Neural cell (in vitro differentiated cells): Measurements from ENCODE around the gene STMN3. TPM values are rescaled to one million over a fixed set of nuclear protein-coding genes. Genes with fewer than 3 reads are reported as not detected.

Source experiments
- H2AFZ ChIP-seq: fragments of 200-600, 300-800 bp; sonication (generic), shearing (Covaris generic); 2 replicates; pipeline ENCODE4 v1.6.0; 2014; ENCODE audit warnings: low read depth, mild to moderate bottlenecking, antibody characterized with exemption, low read length, moderate library complexity
- H3F3A ChIP-seq: fragments of 200-600 bp; shearing (Covaris generic); 2 replicates; pipeline ENCODE4 v1.6.1; 2016; ENCODE audit warnings: mild to moderate bottlenecking, moderate library complexity, mixed read lengths, antibody characterized with exemption, low read length; ENCODE audit not compliant: insufficient read depth, poor library complexity, severe bottlenecking
- H3K27ac ChIP-seq: fragments of 200-600, 300-800 bp; sonication (generic), shearing (Covaris generic); 2 replicates; pipeline ENCODE4 v1.5.1; 2014; ENCODE audit warnings: mild to moderate bottlenecking, low read length, moderate library complexity
- H3K27me3 ChIP-seq: fragments of 300-800, 200-600 bp; sonication (generic), shearing (Covaris generic); 2 replicates; pipeline ENCODE4 v1.6.0; 2014; ENCODE audit warnings: mild to moderate bottlenecking, low read depth, low read length, moderate library complexity; ENCODE audit not compliant: insufficient read depth
- H3K36me3 ChIP-seq: fragments of 300-800, 200-600 bp; sonication (generic), shearing (Covaris generic); 2 replicates; pipeline ENCODE4 v1.5.1; 2014; ENCODE audit warnings: mild to moderate bottlenecking, antibody characterized with exemption, low read length, moderate library complexity; ENCODE audit not compliant: insufficient read depth
- H3K4me2 ChIP-seq: fragments of 300-800, 200-600 bp; sonication (generic), shearing (Covaris generic); 2 replicates; pipeline ENCODE4 v1.6.0; 2014; ENCODE audit warnings: mild to moderate bottlenecking, low read length
- H3K4me3 ChIP-seq: fragments of 300-800, 200-600 bp; sonication (generic), shearing (Covaris generic); 2 replicates; pipeline ENCODE4 v1.5.1; 2014; ENCODE audit warnings: mild to moderate bottlenecking, low read length, moderate library complexity
- H3K79me2 ChIP-seq: fragments of 200-600 bp; shearing (Covaris generic); replicated peaks from 2 replicates; pipeline ENCODE4 v1.6.0; 2014; ENCODE audit warnings: mild to moderate bottlenecking, low read length, moderate library complexity; ENCODE audit not compliant: insufficient read depth
- H3K9ac ChIP-seq: fragments of 300-800, 200-600 bp; sonication (generic), shearing (Covaris generic); 2 replicates; pipeline ENCODE4 v1.6.1; 2016; ENCODE audit warnings: mild to moderate bottlenecking, low read length, mixed read lengths
- H3K9me2 ChIP-seq: fragments of 200-600 bp; shearing (Covaris generic); 2 replicates; pipeline ENCODE4 v1.6.1; 2016; ENCODE audit warnings: mild to moderate bottlenecking, low read length, mixed read lengths; ENCODE audit not compliant: insufficient read depth
- H3K9me3 ChIP-seq: fragments of 200-600, 300-800 bp; sonication (generic), shearing (Covaris generic); 2 replicates; pipeline ENCODE4 v1.6.1; 2016; ENCODE audit warnings: mild to moderate bottlenecking, mixed run types, low read length, moderate library complexity, mixed read lengths
- H4K20me1 ChIP-seq: fragments of 200-600 bp; shearing (Covaris generic); 2 replicates; pipeline ENCODE4 v1.6.1; 2016; ENCODE audit warnings: mild to moderate bottlenecking, mixed run types; ENCODE audit not compliant: insufficient read depth
- EP300 ChIP-seq: fragments of 450-650 bp; conservative IDR thresholded peaks from 2 replicates; pipeline ENCODE4 v1.6.1; 2014; ENCODE audit warnings: antibody characterized with exemption, mild to moderate bottlenecking, moderate library complexity; ENCODE audit not compliant: poor library complexity, severe bottlenecking
- EZH2 ChIP-seq: fragments of 200-600, 300-800 bp; shearing (Covaris generic), sonication (generic); IDR thresholded peaks from 2 replicates; pipeline ENCODE4 v1.6.1; 2014; ENCODE audit warnings: antibody characterized with exemption, low read length, borderline replicate concordance, mild to moderate bottlenecking; ENCODE audit not compliant: insufficient read depth, poor library complexity, severe bottlenecking
- MXI1 ChIP-seq: fragments of 450-650 bp; conservative IDR thresholded peaks from 2 replicates; pipeline ENCODE4 v1.6.1; 2014; ENCODE audit warnings: antibody characterized with exemption, mild to moderate bottlenecking; ENCODE audit not compliant: poor library complexity, severe bottlenecking
- POLR2AphosphoS5 ChIP-seq: IDR thresholded peaks from 2 replicates; pipeline ENCODE4 v1.6.1; 2012
- RAD21 ChIP-seq: fragments of 450-650 bp; conservative IDR thresholded peaks from 2 replicates; pipeline ENCODE4 v1.6.1; 2014; ENCODE audit warnings: antibody characterized with exemption, mild to moderate bottlenecking, moderate library complexity
- SMC3 ChIP-seq: fragments of 450-650 bp; conservative IDR thresholded peaks from 2 replicates; pipeline ENCODE4 v1.6.1; 2014; ENCODE audit warnings: antibody characterized with exemption, mild to moderate bottlenecking, moderate library complexity; ENCODE audit not compliant: poor library complexity
- TAF1 ChIP-seq: IDR thresholded peaks from 2 replicates; pipeline ENCODE4 v1.6.1; 2012; ENCODE audit warnings: low read depth
- polyA plus RNA-seq: library from polyadenylated mRNA; depleted of rRNA; stranded (reverse); fragments of >200 nt; gene quantifications from 2 replicates; pipeline ENCODE4 v1.2.3, GENCODE V29; 2014
- TF ChIP-seq, protein P1 (sequence below): IDR thresholded peaks from 2 replicates; pipeline ENCODE4 v1.6.1; 2012; ENCODE audit warnings: borderline replicate concordance
- TF ChIP-seq, protein P2 (sequence below): fragments of 450-650 bp; IDR thresholded peaks from 2 replicates; pipeline ENCODE4 v1.5.1; 2014; ENCODE audit warnings: antibody characterized with exemption, mild to moderate bottlenecking, moderate library complexity; ENCODE audit not compliant: poor library complexity, severe bottlenecking

The STMN3 gene
- polyA plus RNA-seq, 1 donor from 2014 or later = 268 TPM

DNA sequence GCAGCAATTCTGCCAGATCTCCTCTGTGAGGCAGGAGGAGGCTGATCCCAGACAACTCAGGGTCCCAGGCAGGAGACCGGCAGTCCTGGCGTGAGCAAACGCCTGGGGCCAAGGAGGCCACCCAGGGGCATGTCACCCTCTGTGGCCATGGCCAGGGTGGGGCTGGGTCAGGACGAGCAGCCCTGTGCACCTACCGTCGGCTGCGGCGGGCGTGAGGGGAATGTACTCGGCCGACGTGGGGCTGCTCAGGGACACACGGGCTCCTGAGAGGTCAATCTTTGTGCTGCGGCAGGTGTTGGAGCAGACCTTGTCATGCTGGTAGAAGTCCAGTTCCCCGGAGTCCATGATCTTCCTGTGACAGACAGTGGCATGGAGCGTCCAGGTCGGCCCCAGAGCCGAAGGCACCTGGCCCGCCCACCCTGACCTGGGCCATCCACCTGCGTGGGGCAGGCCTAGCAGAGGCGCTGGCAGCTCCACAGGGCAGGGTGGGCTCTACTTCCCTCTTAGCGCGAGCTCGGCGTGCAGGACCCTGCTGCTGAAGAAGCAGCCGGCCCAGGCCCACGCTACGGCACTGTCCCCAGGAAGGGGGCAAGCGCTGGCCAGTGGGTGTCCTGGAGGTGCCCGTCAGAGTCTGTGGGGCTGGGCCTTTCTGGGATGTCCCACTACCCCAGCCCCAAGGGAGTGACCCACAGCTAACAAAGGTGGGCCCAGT, 57.7 kb downstream of the STMN3 start:
- Histone ChIP-seq H3K79me2 (no peaks in the 10 kb centered on the region), H3K9me3 (no peaks in the 10 kb centered on the region), H3K9me2 (no peaks in the 10 kb centered on the region), H3F3A (no peaks in the 10 kb centered on the region), H2AFZ (no peak overlapping the region), H3K27ac (no peak overlapping the region), H3K4me3 (no peak overlapping the region), H3K36me3 (no peaks in the 10 kb centered on the region), H3K4me2 (no peak overlapping the region), H4K20me1 (no peaks in the 10 kb centered on the region), H3K9ac (no peak overlapping the region), H3K27me3 (no peaks in the 10 kb centered on the region)
- TF ChIP-seq RAD21 = no peak
- no peak for TF ChIP-seq SMC3
- TF ChIP-seq MXI1 = no peak
- TF ChIP-seq, protein P1, sequence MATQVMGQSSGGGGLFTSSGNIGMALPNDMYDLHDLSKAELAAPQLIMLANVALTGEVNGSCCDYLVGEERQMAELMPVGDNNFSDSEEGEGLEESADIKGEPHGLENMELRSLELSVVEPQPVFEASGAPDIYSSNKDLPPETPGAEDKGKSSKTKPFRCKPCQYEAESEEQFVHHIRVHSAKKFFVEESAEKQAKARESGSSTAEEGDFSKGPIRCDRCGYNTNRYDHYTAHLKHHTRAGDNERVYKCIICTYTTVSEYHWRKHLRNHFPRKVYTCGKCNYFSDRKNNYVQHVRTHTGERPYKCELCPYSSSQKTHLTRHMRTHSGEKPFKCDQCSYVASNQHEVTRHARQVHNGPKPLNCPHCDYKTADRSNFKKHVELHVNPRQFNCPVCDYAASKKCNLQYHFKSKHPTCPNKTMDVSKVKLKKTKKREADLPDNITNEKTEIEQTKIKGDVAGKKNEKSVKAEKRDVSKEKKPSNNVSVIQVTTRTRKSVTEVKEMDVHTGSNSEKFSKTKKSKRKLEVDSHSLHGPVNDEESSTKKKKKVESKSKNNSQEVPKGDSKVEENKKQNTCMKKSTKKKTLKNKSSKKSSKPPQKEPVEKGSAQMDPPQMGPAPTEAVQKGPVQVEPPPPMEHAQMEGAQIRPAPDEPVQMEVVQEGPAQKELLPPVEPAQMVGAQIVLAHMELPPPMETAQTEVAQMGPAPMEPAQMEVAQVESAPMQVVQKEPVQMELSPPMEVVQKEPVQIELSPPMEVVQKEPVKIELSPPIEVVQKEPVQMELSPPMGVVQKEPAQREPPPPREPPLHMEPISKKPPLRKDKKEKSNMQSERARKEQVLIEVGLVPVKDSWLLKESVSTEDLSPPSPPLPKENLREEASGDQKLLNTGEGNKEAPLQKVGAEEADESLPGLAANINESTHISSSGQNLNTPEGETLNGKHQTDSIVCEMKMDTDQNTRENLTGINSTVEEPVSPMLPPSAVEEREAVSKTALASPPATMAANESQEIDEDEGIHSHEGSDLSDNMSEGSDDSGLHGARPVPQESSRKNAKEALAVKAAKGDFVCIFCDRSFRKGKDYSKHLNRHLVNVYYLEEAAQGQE = no peak
- TF ChIP-seq POLR2AphosphoS5 = no peak
- no peak for TF ChIP-seq EP300
- no peak for TF ChIP-seq TAF1
- TF ChIP-seq EZH2 = no peak
- TF ChIP-seq, protein P2, sequence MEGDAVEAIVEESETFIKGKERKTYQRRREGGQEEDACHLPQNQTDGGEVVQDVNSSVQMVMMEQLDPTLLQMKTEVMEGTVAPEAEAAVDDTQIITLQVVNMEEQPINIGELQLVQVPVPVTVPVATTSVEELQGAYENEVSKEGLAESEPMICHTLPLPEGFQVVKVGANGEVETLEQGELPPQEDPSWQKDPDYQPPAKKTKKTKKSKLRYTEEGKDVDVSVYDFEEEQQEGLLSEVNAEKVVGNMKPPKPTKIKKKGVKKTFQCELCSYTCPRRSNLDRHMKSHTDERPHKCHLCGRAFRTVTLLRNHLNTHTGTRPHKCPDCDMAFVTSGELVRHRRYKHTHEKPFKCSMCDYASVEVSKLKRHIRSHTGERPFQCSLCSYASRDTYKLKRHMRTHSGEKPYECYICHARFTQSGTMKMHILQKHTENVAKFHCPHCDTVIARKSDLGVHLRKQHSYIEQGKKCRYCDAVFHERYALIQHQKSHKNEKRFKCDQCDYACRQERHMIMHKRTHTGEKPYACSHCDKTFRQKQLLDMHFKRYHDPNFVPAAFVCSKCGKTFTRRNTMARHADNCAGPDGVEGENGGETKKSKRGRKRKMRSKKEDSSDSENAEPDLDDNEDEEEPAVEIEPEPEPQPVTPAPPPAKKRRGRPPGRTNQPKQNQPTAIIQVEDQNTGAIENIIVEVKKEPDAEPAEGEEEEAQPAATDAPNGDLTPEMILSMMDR = no peak

DNA sequence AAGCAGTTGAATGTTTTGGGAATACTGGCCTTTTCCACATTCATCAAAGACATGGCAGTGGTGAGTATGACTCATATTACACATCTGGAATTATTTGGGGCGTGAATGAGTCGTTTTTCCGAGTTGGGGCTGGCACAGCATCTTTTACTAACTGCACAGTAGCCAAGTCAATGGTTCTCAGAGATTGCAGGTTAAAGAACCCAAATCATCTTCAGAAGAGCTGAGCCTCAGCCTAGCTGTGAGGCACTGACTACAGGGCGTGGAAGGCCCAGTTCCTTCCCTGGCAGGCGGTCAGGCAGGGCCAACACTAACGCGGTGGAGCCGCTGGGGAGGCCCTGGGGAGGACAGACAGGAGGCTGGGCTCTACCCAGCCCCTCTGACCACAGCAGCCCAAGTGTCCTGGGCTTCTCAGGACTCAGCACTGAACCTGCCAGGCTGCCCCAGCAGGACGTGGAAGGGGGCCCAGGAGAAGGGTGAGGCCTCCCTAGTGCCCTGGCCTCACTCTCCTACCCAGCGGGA, 59.1 kb downstream of the STMN3 start:
- Histone ChIP-seq H3K9ac (no peak overlapping the region), H4K20me1 (no peaks in the 10 kb centered on the region), H3K27me3 (no peaks in the 10 kb centered on the region), H3K27ac (no peak overlapping the region), H3K4me2 (no peak overlapping the region), H2AFZ (no peak overlapping the region), H3K79me2 (no peaks in the 10 kb centered on the region), H3K4me3 (no peak overlapping the region), H3F3A (no peaks in the 10 kb centered on the region), H3K9me2 (no peaks in the 10 kb centered on the region), H3K36me3 (no peaks in the 10 kb centered on the region), H3K9me3 (no peaks in the 10 kb centered on the region)
- TF ChIP-seq EP300 = no peak
- TF ChIP-seq, protein P1 = no peak
- no peak for TF ChIP-seq TAF1
- no peak for TF ChIP-seq EZH2
- TF ChIP-seq, protein P2 = no peak
- no peak for TF ChIP-seq POLR2AphosphoS5
- no peak for TF ChIP-seq MXI1
- TF ChIP-seq SMC3 = no peak
